K562 (cell line): ENCODE data around the gene KCNQ4. TPM values are rescaled to one million over a fixed set of nuclear protein-coding genes. Genes with fewer than 3 reads are reported as not detected.

Experiments used
- ATAC-seq: fragments of 200-7000 bp; cut with Tn5 transposase; 3 replicates; pipeline ENCODE4 v1.9.1; 2020; ENCODE audit warnings: moderate library complexity
- BruUV-seq: library from RNA; stranded (reverse); fragments of 400-500 nt; replicated peaks from 2 replicates; lab custom pipeline; 2021; lab: Mats Ljungman, UMichigan
- CTCF ChIA-PET: fragments of 300-600 bp; formaldehyde crosslinking; extraction: SDS; loops from one replicate; lab custom pipeline; 2021; ENCODE audit warnings: low intra/inter-chr PET ratio; lab: Yijun Ruan, JAX
- POLR2A ChIA-PET: fragments of 300-600, 350-650 bp; sonication (Branson Sonifier 250); formaldehyde crosslinking; extraction: SDS; loops from one replicate; lab custom pipeline; 2021; ENCODE audit warnings: antibody characterized with exemption, inconsistent platforms; lab: Yijun Ruan, JAX
- DNase-seq, 4 experiments: peaks; one replicate each; pipeline versions ENCODE4 v3.0.0 to v3.0.0-alpha.2; 2011 to 2018; ENCODE audit warnings: low spot score in 3 of 4, mixed read lengths in 3 of 4; ENCODE audit errors: extremely low read depth in 1 of 4
- FAIRE-seq: peaks from 2 replicates; lab custom pipeline; 2011; peaks lifted over from hg19 to GRCh38; lab: Jason Lieb, UNC
- H2AFZ ChIP-seq: 2 replicates; pipeline ENCODE4 v1.6.0; 2011; ENCODE audit warnings: low read depth, low read length, control low read depth, inconsistent platforms
- H3K27ac ChIP-seq: fragments of 200-600 bp; 3 replicates; pipeline ENCODE4 v1.8.0; 2011; ENCODE audit warnings: low read depth, mild to moderate bottlenecking, control low read depth, inconsistent platforms, low read length, moderate library complexity, mixed read lengths; ENCODE audit errors: extremely low read depth
- H3K27me3 ChIP-seq, 2 experiments: fragments of 300-600 bp in 1 of 2; 2 replicates in 1 of 2; 3 replicates in 1 of 2; pipeline versions ENCODE4 v1.6.0 to v1.8.0; 2011; ENCODE audit warnings: inconsistent platforms in 2 of 2, low read length in 2 of 2, mild to moderate bottlenecking in 1 of 2, mixed read lengths in 1 of 2, moderate library complexity in 1 of 2; ENCODE audit not compliant: control insufficient read depth in 2 of 2, insufficient read depth in 2 of 2
- H3K36me3 ChIP-seq: fragments of 300-600 bp; 3 replicates; pipeline ENCODE4 v1.8.0; 2011; ENCODE audit warnings: mild to moderate bottlenecking, low read length, inconsistent platforms; ENCODE audit not compliant: control insufficient read depth, insufficient read depth
- H3K4me1 ChIP-seq, 2 experiments: fragments of 200-600 bp in 1 of 2; replicated peaks in 1 of 2; 2 replicates in 1 of 2; 3 replicates in 1 of 2; pipeline versions ENCODE4 v1.5.1 to v1.8.0; 2011; ENCODE audit warnings: inconsistent platforms in 2 of 2, low read length in 2 of 2, mild to moderate bottlenecking in 1 of 2, mixed read lengths in 1 of 2, moderate library complexity in 1 of 2; ENCODE audit not compliant: control insufficient read depth in 2 of 2, insufficient read depth in 2 of 2
- H3K4me2 ChIP-seq: 2 replicates; pipeline ENCODE4 v1.6.1; 2011; ENCODE audit warnings: low read length, control low read depth, inconsistent platforms, mixed read lengths; ENCODE audit not compliant: insufficient read depth
- H3K4me3 ChIP-seq: fragments of 200-600 bp; sonication (generic), shearing (Covaris generic); 2 replicates; pipeline ENCODE4 v1.5.1; 2016; ENCODE audit warnings: control low read depth, inconsistent platforms
- H3K79me2 ChIP-seq: fragments of 200-600 bp; 3 replicates; pipeline ENCODE4 v1.8.0; 2011; ENCODE audit warnings: low read length, inconsistent platforms; ENCODE audit not compliant: control insufficient read depth, insufficient read depth
- H3K9ac ChIP-seq, 2 experiments: 2 replicates each; pipeline versions ENCODE4 v1.6.0 to v1.6.1; 2011; ENCODE audit warnings: low read depth in 2 of 2, low read length in 2 of 2, control low read depth in 1 of 2, inconsistent platforms in 1 of 2, mild to moderate bottlenecking in 1 of 2, mixed read lengths in 1 of 2; ENCODE audit not compliant: insufficient read depth in 1 of 2
- H3K9me1 ChIP-seq: one replicate; pipeline ENCODE4 v1.6.0; 2011; ENCODE audit warnings: inconsistent platforms, mild to moderate bottlenecking, low read length, moderate library complexity; ENCODE audit not compliant: control insufficient read depth, insufficient read depth
- H3K9me3 ChIP-seq: replicated peaks from 2 replicates; pipeline ENCODE4 v1.5.1; 2011; ENCODE audit warnings: low read depth, low read length, inconsistent platforms; ENCODE audit not compliant: control insufficient read depth, insufficient read depth
- H4K20me1 ChIP-seq: replicated peaks from 2 replicates; pipeline ENCODE4 v1.6.1; 2011; ENCODE audit warnings: low read length, inconsistent platforms, mixed read lengths; ENCODE audit not compliant: control insufficient read depth, insufficient read depth
- ARID4B ChIP-seq: sonication (generic); formaldehyde crosslinking; IDR thresholded peaks from 2 replicates; pipeline ENCODE4 v1.8.0; 2022; ENCODE audit warnings: mild to moderate bottlenecking, missing genetic modification reagents
- HCFC1 ChIP-seq: IDR thresholded peaks from 2 replicates; pipeline ENCODE4 v1.6.1; 2012; ENCODE audit warnings: low read depth, low read length, improper control_type of control experiment
- HSF4 ChIP-seq: fragments of 250-450 bp; sonication (Bioruptor Pico); IDR thresholded peaks from 2 replicates; pipeline ENCODE4 v2.1.2; 2022; ENCODE audit warnings: mild to moderate bottlenecking, moderate library complexity, borderline replicate concordance
- MAZ ChIP-seq, 2 experiments: fragments of 450-650 bp in 1 of 2; sonication (generic) in 1 of 2; formaldehyde crosslinking; IDR thresholded peaks in 1 of 2; conservative IDR thresholded peaks in 1 of 2; 2 replicates each; pipeline versions ENCODE4 v1.4.0 to v1.5.0; 2020; ENCODE audit warnings: mild to moderate bottlenecking in 1 of 2, missing genetic modification reagents in 1 of 2
- NFE2 ChIP-seq: IDR thresholded peaks from 2 replicates; pipeline ENCODE4 v1.6.1; 2014; ENCODE audit warnings: antibody characterized with exemption, low read depth
- POLR2B ChIP-seq: fragments of 450-650 bp; IDR thresholded peaks from 2 replicates; pipeline ENCODE4 v1.6.1; 2018; ENCODE audit warnings: low read depth; ENCODE audit not compliant: partially characterized antibody
- STAG1 ChIP-seq: sonication (generic); formaldehyde crosslinking; IDR thresholded peaks from 2 replicates; pipeline ENCODE4 v1.5.0; 2020; ENCODE audit warnings: missing genetic modification reagents, borderline replicate concordance
- TSC22D4 ChIP-seq: fragments of 450-650 bp; IDR thresholded peaks from 2 replicates; pipeline ENCODE4 v1.6.1; 2016; ENCODE audit warnings: missing genetic modification characterization, missing biosample characterization, control low read depth
- ZFP1 ChIP-seq: fragments of 450-650 bp; formaldehyde crosslinking; IDR thresholded peaks from 2 replicates; pipeline ENCODE4 v1.4.0; 2020; ENCODE audit warnings: mild to moderate bottlenecking, mixed read lengths
- ZNF79 ChIP-seq: fragments of 250-450 bp; sonication (Bioruptor Pico); IDR thresholded peaks from 2 replicates; pipeline ENCODE4 v1.4.0; 2020; ENCODE audit warnings: low read depth, mild to moderate bottlenecking, moderate library complexity
- WGBS: fragments of 100-300 bp; shearing (Covaris generic); methylation state at CpG from one replicate; pipeline ENCODE4 v1.1.6; 2016; ENCODE audit warnings: low coverage, mixed read lengths; ENCODE audit not compliant: insufficient coverage; ENCODE audit errors: missing lambda C conversion rate; 5-methylcytosine and 5-hydroxymethylcytosine counted together
- in situ Hi-C: fragments of 300-500 bp; cut with MboI; formaldehyde crosslinking; loops from 4 replicates; pipeline ENCODE4 v1.15.0; 2018; ENCODE audit warnings: inconsistent platforms, mixed read lengths
- intact Hi-C: fragments of 100-400 bp; cut with micrococcal nuclease; formaldehyde crosslinking; loops from 2 replicates; pipeline ENCODE4 v1.14.2; 2022
- polyA plus RNA-seq, 8 experiments: library from polyadenylated mRNA; depleted of rRNA in 4 of 8; stranded (reverse) in 5 of 8; unstranded in 3 of 8; fragments of >200 nt; fragmentation: Nextera tagmentation in 2 of 8; fragmentation: Illumina TruSeq in 1 of 8; extraction: Ambion mirVana in 2 of 8; extraction: Trizol in 1 of 8; gene quantifications; 2 replicates each; pipeline versions ENCODE4 v1.2.1 to v1.2.3, GENCODE V29; 2011 to 2014; ENCODE audit warnings: inconsistent platforms in 1 of 8, missing spikeins in 1 of 8
- total RNA-seq, 7 experiments: library from RNA; depleted of rRNA in 6 of 7; stranded (reverse); fragments of >200 nt in 6 of 7; fragmentation: Illumina TruSeq in 2 of 7; extraction: Trizol in 2 of 7; gene quantifications; 2 replicates each; pipeline versions ENCODE4 v1.2.1 to v1.2.3, GENCODE V29; 2011 to 2021; ENCODE audit warnings: low replicate concordance in 1 of 7

KCNQ4 gene
- total and polyA plus RNA-seq, 9 of the 15 experiments (the other 6 are each of a cell fraction or from before 2014, with no cell fraction given), result 0.07 to 4.1 (median 0.79) TPM

- DNase-seq (no peak), ATAC-seq (no peak), FAIRE-seq (no peak)
- no peaks in the 10 kb centered on the region for H3K4me1 ChIP-seq
- intact Hi-C loops (no loop called here), in situ Hi-C loops (no loop called here)
- CTCF ChIA-PET, result no interaction called here
- no peak overlapping the region for H3K4me2 ChIP-seq
- peaks cover 8% of the 10 kb centered on the region; the same call in 1 of the 3 replicates for H3K79me2 ChIP-seq
- H3K36me3 ChIP-seq, result peaks cover 87% of the 10 kb centered on the region
- no TSS peak for BruUV-seq
- 69% methylated on average over 3 of the region's 3 CpGs for WGBS
- H3K27ac ChIP-seq, result peak overlapping the region; percentile 12; the same call in 1 of the 3 replicates
- H2AFZ ChIP-seq, result no peak overlapping the region
- no peaks in the 10 kb centered on the region for H4K20me1 ChIP-seq
- H3K27me3 ChIP-seq, result no peaks in the 10 kb centered on the region
- no peaks in the 10 kb centered on the region for H3K9me3 ChIP-seq
- no peaks in the 10 kb centered on the region for H3K9me1 ChIP-seq
- H3K4me3 ChIP-seq, result no peak overlapping the region
- no peak overlapping the region for H3K9ac ChIP-seq
- POLR2A ChIA-PET, result interaction anchor here (0.6 kb wide), 1 partner anchor 31 kb away, joined by 3 read pairs; no protein-coding TSS in a partner anchor
- no peak for TF ChIP-seq MAZ (CRISPR knock-in tag; conservative IDR thresholded peaks at IDR 0.05 in 1 of 2, IDR thresholded peaks at IDR 0.05 in 1 of 2)
- TF ChIP-seq NFE2, result no peak
- no peak for TF ChIP-seq ARID4B
- TF ChIP-seq ZNF79, result no peak
- TF ChIP-seq POLR2B, result no peak
- TF ChIP-seq HSF4 (CRISPR knock-in tag), result no peak
- TF ChIP-seq ZFP1 (CRISPR knock-in tag), result no peak
- no peak for TF ChIP-seq TSC22D4
- TF ChIP-seq STAG1 (CRISPR knock-in tag), result no peak
- TF ChIP-seq HCFC1, result no peak
Observed at GRCh38 chr1:40749817-40750216, 33.8 kb upstream of the KCNQ4 start.
